ENCODE data around the gene TMEM126B. TPM values are rescaled to one million over a fixed set of nuclear protein-coding genes. Genes with fewer than 3 reads are reported as not detected.
"Not testable (repeated sequence)": the region's sequence is repeated elsewhere in the genome, so short reads cannot be mapped to it uniquely, and the experiment has no call there.

The TMEM126B gene
- total RNA-seq, 1 experiment from 2014 or later: 38.1 TPM

GRCh38 chr11:85599083-85599482 lies 29.3 kb upstream of the TMEM126B start:
- H3K4me2 ChIP-seq: no peak overlapping the region
- no peaks in the 10 kb centered on the region for H3K79me2 ChIP-seq (ENCODE audit: low read depth)
- no peaks in the 10 kb centered on the region for H4K20me1 ChIP-seq (ENCODE audit: insufficient read depth)
- TF ChIP-seq EZH2 (IDR thresholded peaks at IDR 0.05; ENCODE audit: low read depth): no peak
- TF ChIP-seq CTCF (conservative IDR thresholded peaks at IDR 0.05): no peak
- H3K9me2 ChIP-seq (ENCODE audit: insufficient read depth): no peaks in the 10 kb centered on the region
- no peak overlapping the region for H2AFZ ChIP-seq
- H3K27me3 ChIP-seq (ENCODE audit: insufficient read depth, low read depth): no peaks in the 10 kb centered on the region
- ChIA-PET POLR2A (ENCODE audit: unreplicated experiment) (interaction anchor here (0.6 kb wide), 1 partner anchor 66 kb away, joined by 4 read pairs; the partner anchor contains the start of gene CREBZF), CTCF (interaction anchor here (0.7 kb wide), 1 partner anchor 665 kb away, joined by 3 read pairs; no protein-coding TSS in a partner anchor)
- no peak overlapping the region for H3K4me3 ChIP-seq
- H3K36me3 ChIP-seq (ENCODE audit: low read depth): no peaks in the 10 kb centered on the region
- intact Hi-C loops (cut with micrococcal nuclease; ENCODE audit: unreplicated experiment): loop anchor here (5.0 to 10.0 kb wide), 2 partner anchors 693 to 1316 kb away; no protein-coding TSS in a partner anchor
- H3K4me1 ChIP-seq (replicated peaks; ENCODE audit: insufficient read depth): no peaks in the 10 kb centered on the region
- no peak for DNase-seq
- H3K9me3 ChIP-seq (ENCODE audit: insufficient read depth, low read depth): no peaks in the 10 kb centered on the region
- no peaks in the 10 kb centered on the region for H3F3A ChIP-seq (ENCODE audit: insufficient read depth, low read depth)
- no peak overlapping the region for H3K27ac ChIP-seq
- BruUV-seq (replicated peaks): no TSS peak

- DNase-seq: no peak
- Histone ChIP-seq H2AFZ (no peak overlapping the region), H3K27ac (no peak overlapping the region), H4K20me1 (ENCODE audit: insufficient read depth) (no peaks in the 10 kb centered on the region), H3K27me3 (ENCODE audit: insufficient read depth, low read depth) (no peaks in the 10 kb centered on the region), H3K9me3 (ENCODE audit: insufficient read depth, low read depth) (no peaks in the 10 kb centered on the region), H3K4me1 (replicated peaks; ENCODE audit: insufficient read depth) (no peaks in the 10 kb centered on the region), H3K79me2 (ENCODE audit: low read depth) (no peaks in the 10 kb centered on the region), H3K9me2 (ENCODE audit: insufficient read depth) (no peaks in the 10 kb centered on the region), H3K36me3 (ENCODE audit: low read depth) (no peaks in the 10 kb centered on the region), H3K4me2 (no peak overlapping the region), H3F3A (ENCODE audit: insufficient read depth, low read depth) (no peaks in the 10 kb centered on the region), H3K4me3 (no peak overlapping the region)
- CTCF ChIA-PET: no interaction called here
- TF ChIP-seq CTCF (conservative IDR thresholded peaks at IDR 0.05): no peak
- no peak for TF ChIP-seq EZH2 (IDR thresholded peaks at IDR 0.05; ENCODE audit: low read depth)
- BruUV-seq (replicated peaks): no TSS peak
- POLR2A ChIA-PET (ENCODE audit: unreplicated experiment): interaction anchor here (0.7 kb wide), 1 partner anchor 1223 kb away, joined by 5 read pairs; no protein-coding TSS in a partner anchor
- intact Hi-C loops (cut with micrococcal nuclease; ENCODE audit: unreplicated experiment): no loop called here
These were observed 25.7 kb upstream of the TMEM126B start for GRCh38 chr11:85602526-85603213.

GRCh38 chr11:85603220-85603619 lies 25.2 kb upstream of the TMEM126B start:
- H4K20me1 ChIP-seq (ENCODE audit: insufficient read depth): no peaks in the 10 kb centered on the region
- no peaks in the 10 kb centered on the region for H3K4me1 ChIP-seq (replicated peaks; ENCODE audit: insufficient read depth)
- intact Hi-C loops (cut with micrococcal nuclease; ENCODE audit: unreplicated experiment): no loop called here
- DNase-seq: no peak
- BruUV-seq (replicated peaks): no TSS peak
- H3F3A ChIP-seq (ENCODE audit: insufficient read depth, low read depth): no peaks in the 10 kb centered on the region
- ChIA-PET POLR2A (ENCODE audit: unreplicated experiment) (interaction anchor here (0.7 kb wide), 1 partner anchor 1224 kb away, joined by 5 read pairs; no protein-coding TSS in a partner anchor), CTCF (no interaction called here)
- H3K36me3 ChIP-seq (ENCODE audit: low read depth): no peaks in the 10 kb centered on the region
- H3K9me3 ChIP-seq (ENCODE audit: insufficient read depth, low read depth): no peaks in the 10 kb centered on the region
- H3K79me2 ChIP-seq (ENCODE audit: low read depth): no peaks in the 10 kb centered on the region
- H2AFZ ChIP-seq: no peak overlapping the region
- no peaks in the 10 kb centered on the region for H3K9me2 ChIP-seq (ENCODE audit: insufficient read depth)
- H3K4me2 ChIP-seq: no peak overlapping the region
- H3K27ac ChIP-seq: no peak overlapping the region
- no peaks in the 10 kb centered on the region for H3K27me3 ChIP-seq (ENCODE audit: insufficient read depth, low read depth)
- H3K4me3 ChIP-seq: no peak overlapping the region
- no peak for TF ChIP-seq EZH2 (IDR thresholded peaks at IDR 0.05; ENCODE audit: low read depth)
- no peak for TF ChIP-seq CTCF (conservative IDR thresholded peaks at IDR 0.05)

- CTCF ChIA-PET; H3K9me2 ChIP-seq (ENCODE audit: insufficient read depth); H3K4me3 ChIP-seq; intact Hi-C loops (cut with micrococcal nuclease; ENCODE audit: unreplicated experiment); H4K20me1 ChIP-seq (ENCODE audit: insufficient read depth); H3F3A ChIP-seq (ENCODE audit: insufficient read depth, low read depth); H3K9me3 ChIP-seq (ENCODE audit: insufficient read depth, low read depth); H3K36me3 ChIP-seq (ENCODE audit: low read depth); BruUV-seq (replicated peaks); DNase-seq; H3K79me2 ChIP-seq (ENCODE audit: low read depth); H2AFZ ChIP-seq; H3K27ac ChIP-seq; POLR2A ChIA-PET (ENCODE audit: unreplicated experiment); H3K4me2 ChIP-seq; H3K27me3 ChIP-seq (ENCODE audit: insufficient read depth, low read depth); H3K4me1 ChIP-seq (replicated peaks; ENCODE audit: insufficient read depth): not testable (repeated sequence)
These were observed 22.2 kb upstream of the TMEM126B start for GRCh38 chr11:85606237-85606636.

- BruUV-seq (replicated peaks); POLR2A ChIA-PET (ENCODE audit: unreplicated experiment): not testable (repeated sequence)
These were observed 19.8 kb upstream of the TMEM126B start for GRCh38 chr11:85608621-85609020.

More at GRCh38 chr11:85608621-85609020, 19.8 kb upstream of the TMEM126B start:
- H3F3A ChIP-seq (ENCODE audit: insufficient read depth, low read depth); H3K36me3 ChIP-seq (ENCODE audit: low read depth); intact Hi-C loops (cut with micrococcal nuclease; ENCODE audit: unreplicated experiment); H2AFZ ChIP-seq; H3K79me2 ChIP-seq (ENCODE audit: low read depth); H3K27me3 ChIP-seq (ENCODE audit: insufficient read depth, low read depth); H3K4me2 ChIP-seq; H3K9me2 ChIP-seq (ENCODE audit: insufficient read depth); H3K27ac ChIP-seq; DNase-seq; H3K4me1 ChIP-seq (replicated peaks; ENCODE audit: insufficient read depth); CTCF ChIA-PET; H3K9me3 ChIP-seq (ENCODE audit: insufficient read depth, low read depth); H3K4me3 ChIP-seq; H4K20me1 ChIP-seq (ENCODE audit: insufficient read depth): not testable (repeated sequence)

Measured in PC-9 (cell line).